GM19438 (cell line): ENCODE results near the gene GRIN2A.
A peak's percentile ranks its signal among the peaks of the same experiment; 100 is the strongest.

Experiments
- ATAC-seq: cut with Tn5 transposase; IDR thresholded peaks from one replicate; pipeline ENCODE4 v1.9.1; 2021; ENCODE audit warnings: low read depth; ENCODE audit not compliant: unreplicated experiment

Gene GRIN2A

GRCh38 chr16:10182222-10183053, at the start of gene GRIN2A:
TSS of gene GRIN2A (minus strand) at chr16:10182428. CDS start at chr16:10180411, 2,017 bp downstream.
- ATAC-seq, result no peak

DNA sequence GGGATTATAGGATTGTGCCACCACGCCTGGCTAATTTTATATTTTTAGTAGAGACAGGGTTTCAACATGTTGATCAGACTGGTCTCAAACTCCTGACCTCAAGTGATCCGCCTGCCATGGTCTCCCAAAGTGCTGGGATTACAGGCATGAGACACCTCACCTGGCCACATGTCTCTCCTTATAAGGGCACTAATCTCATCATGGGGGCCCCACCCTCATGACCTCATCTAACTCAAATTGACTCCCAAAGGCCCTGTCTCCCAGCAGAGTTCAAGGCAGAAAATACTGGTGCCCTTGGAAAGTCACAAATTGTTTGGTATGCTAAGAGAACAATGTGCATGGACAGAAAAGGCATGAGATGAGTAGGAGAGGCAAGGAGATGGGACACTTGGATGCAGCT, 49.3 kb upstream of the GRIN2A start:
- ATAC-seq, result no peak

- peak; percentile 70 for ATAC-seq
Observed at GRCh38 chr16:10228779-10229178, 46.6 kb upstream of the GRIN2A start.

GRCh38 chr16:10226987-10227306, 44.7 kb upstream of the GRIN2A start:
- ATAC-seq, result no peak

DNA sequence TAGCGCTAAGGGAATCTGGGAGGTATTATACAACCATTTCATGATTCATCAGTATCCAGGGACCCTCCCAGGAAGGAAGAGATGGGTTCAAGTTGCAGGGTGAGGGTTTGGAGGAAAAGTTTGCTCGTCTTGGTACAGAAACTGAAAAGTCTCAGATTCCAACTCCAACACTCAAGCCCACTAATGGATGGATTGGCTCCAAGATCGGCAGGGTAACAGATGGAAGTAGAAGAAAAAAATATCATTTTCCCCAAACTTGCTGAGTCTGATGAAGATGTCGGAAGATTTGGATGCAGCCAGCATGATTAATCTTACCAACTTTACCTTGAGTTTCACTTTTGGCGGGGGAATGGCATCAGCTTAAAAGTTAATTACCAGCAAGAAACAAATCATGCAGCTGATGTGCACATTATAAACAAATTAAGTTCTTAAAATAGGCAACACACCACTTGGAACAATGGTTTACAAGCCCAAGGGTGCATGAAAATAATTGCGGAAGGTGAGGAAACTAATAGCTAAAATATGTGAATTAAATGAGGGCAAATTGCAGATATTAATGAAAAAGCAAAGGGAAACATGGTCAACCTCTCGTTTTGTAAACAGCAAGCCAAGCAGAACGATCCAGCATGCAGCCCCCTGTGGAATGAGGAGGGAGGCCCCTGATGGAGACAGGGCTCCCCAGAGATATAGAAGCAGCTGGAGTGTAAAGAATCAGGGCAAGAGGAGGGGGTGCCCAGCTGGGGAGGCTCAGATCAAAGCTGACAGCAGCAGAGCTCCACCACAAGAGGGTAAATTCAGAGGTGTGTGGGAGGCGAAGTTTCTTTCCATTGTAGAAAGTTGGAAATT, 44.1 kb upstream of the GRIN2A start:
- no peak for ATAC-seq

DNA sequence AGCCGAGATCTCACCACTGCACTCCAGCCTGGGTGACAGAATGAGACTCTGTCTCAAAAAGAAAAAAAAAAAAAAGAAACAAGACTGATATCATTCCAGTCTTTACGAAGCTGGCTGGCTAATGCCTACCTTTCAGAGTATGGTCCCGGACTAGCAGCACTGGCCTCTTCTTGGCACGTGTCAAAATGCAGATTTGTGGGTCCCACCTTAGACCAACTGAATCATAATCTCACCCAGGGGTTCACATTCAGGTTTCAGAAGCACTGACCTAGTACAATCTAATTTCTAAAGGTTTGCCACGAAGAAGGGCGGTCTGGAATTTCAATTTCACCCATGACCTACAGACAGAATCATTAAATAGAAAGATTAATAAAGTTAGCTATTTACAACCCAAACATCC, 43.4 kb upstream of the GRIN2A start:
- no peak for ATAC-seq

DNA sequence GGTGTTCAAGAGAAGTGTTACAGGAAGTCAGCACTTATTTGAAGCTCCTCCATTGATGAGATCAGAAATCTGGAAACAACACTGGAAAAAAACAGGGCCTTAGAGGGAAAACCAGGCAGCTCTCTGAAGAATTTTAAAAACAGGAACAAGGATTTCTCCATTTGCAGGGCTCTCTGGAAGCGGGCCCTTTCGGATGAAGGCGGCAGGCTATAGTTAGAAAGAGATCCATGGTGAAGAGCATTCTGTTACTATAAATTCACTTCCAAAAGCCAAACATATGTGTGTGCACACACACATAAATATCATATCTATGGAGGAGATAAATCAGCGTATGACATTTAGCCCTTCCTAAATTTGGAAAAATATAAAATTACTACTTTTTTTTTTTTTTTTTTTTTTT, 42.6 kb upstream of the GRIN2A start:
- ATAC-seq, result no peak

DNA sequence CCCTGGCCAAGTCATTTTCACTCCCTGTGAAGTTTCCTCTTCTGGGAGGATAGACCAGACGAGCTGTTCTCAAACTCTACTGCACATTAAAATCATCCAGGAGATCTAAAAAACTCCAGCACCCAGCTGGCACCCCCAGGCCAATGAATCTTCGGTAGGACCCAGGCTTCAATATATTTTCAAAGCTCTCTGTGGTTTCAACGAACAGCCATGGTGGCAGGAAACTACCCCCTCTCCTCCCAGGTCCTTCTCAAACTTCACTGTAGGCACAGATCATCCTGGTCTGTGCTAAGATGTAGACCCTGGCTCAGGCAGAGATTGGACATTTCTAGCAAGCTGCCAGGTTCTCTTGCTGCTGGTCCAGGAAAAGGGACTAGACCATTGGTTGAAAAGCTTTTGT, 38.7 kb upstream of the GRIN2A start:
- no peak for ATAC-seq

- no peak for ATAC-seq
Observed at GRCh38 chr16:10219742-10220141, 37.5 kb upstream of the GRIN2A start.

GRCh38 chr16:10218490-10219206, 36.4 kb upstream of the GRIN2A start:
- no peak for ATAC-seq

DNA sequence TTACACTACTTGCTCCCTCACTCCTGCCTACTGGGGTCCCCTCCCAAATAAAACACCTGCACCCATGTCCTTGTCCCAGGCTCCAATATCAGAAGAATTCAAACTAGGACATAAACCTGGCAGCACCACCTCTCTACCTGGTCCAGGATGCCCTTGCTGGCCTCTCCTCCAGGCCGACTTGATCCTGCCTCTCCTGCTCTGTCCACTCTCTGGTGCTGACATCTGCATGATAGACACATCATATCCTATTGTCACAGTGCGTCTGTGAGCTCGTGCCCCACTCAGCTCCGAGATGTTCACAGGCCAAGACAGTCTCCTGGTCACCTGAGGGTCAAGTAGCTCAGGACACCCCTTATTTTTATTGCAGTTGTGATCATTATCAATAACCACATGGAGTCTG, 31.5 kb upstream of the GRIN2A start:
- ATAC-seq, result no peak

- no peak for ATAC-seq
Observed at GRCh38 chr16:10210944-10211343, 28.7 kb upstream of the GRIN2A start.

DNA sequence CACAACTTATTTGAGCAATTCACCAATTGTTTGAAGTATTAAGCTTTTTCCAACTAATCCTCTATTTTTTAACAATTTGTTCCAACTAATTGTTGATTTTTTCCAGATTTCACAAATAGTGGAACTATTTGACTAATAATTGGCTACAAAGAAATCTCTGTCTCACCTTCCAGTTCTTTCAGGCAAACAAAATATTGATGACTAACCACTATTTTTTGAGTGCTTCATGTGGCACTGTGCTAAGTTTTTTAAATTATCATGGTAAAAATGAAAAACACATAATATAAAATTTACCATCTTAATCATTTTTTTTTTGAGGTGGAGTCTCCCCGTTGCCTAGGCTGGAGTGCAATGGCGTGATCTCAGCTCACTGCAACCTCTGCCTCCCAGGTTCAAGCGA, 24.6 kb upstream of the GRIN2A start:
- ATAC-seq, result no peak

GRCh38 chr16:10206215-10206614, 24.0 kb upstream of the GRIN2A start:
- no peak for ATAC-seq

DNA sequence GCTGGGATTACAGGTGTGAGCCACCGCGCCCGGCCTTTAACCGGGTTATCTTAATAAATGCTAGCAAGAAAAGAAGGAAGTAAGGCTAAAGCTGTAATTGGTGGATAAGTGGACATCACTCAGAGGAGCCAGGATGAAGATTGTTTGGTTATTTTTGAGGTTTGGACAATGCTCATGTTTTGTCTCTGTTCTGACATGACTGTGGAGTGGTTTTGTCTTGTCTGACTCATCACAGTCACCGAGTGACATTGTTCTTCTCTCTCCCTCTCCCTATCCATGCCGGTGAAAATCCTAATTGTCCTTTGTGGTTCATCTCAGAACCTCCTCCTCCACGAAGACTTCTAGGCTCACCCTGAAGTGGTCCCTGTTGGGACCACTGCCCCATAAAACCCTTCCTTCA, 23.5 kb upstream of the GRIN2A start:
- ATAC-seq, result no peak

DNA sequence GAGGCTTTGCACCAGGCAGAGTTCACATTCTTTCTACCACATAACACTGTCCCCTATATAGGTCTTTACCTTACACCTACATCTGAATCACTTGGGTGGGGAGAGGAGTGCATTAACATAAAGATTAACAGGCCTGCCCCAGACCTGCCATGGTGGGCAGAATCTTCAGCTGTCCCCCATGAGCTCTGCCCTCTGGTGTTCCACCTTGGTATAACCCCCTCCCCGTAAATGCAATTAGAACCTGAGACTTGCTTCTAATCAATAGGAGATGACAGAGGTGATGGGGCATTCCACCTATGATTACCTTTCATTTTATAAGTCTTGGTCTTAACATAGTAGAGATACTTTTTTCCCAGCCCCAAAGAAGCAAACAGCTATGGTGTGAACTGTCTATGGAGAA, 20.4 kb upstream of the GRIN2A start:
- ATAC-seq, result no peak

GRCh38 chr16:10200637-10201586, 18.7 kb upstream of the GRIN2A start:
- no peak for ATAC-seq

GRCh38 chr16:10196999-10197398, 14.8 kb upstream of the GRIN2A start:
- ATAC-seq, result no peak

DNA sequence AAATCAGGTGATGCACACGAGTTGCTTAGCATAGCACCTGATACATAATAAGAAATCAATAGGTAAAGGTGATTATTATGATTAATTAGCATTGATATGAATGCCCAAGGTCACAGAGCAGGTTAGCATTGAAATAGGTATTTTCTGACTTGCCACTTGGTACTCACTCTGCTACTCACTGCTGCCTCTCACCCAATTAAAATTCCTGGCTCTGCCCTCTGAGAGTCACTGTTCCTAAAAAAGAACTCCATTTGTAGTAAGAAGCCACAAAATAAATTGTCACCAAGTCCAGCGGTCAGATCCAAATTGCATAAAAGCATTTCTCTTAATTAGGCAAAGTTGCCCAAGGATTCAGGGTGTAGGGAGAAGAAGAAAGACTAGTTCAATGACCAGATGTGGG, 8.9 kb upstream of the GRIN2A start:
- no peak for ATAC-seq

DNA sequence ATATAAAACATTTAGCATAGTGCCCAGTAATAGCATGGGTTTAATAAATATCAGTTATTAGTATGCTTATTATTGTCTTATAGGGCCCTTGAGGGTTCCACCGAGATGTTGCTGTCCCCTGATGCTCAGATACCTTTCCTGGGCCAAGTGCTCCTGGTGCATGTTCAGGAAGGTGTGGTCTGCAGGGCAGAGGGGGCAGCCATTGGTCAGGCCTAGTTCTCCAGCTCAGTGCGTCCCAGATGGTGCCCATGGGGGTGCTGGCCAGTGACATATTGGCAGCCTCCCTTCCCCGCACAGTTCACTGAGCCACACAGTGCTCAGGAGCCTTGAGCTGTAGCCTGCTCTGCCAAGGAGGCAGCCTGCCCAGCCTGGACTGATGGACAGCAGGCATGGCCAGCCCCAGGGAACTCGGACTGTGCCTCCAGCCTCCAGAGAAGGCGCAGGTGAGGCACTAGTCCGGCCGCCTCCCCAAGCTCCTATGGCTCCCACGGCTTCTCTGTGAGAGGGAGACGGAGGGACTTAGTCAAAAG, 7.7 kb upstream of the GRIN2A start:
- ATAC-seq, result no peak
